Islet precursor cell (in vitro differentiated cells): ENCODE results near the gene GLP2R.
"Not testable (repeated sequence)": the region's sequence is repeated elsewhere in the genome, so short reads cannot be mapped to it uniquely, and the experiment has no call there.

Source experiments
- DNase-seq: peaks from one replicate; pipeline ENCODE4 v3.0.0-alpha.2; 2018

GLP2R gene

GRCh38 chr17:9825641-9826150 is at the start of gene GLP2R:
TSS of gene GLP2R (plus strand) at chr17:9825924. CDS start at chr17:9826064, 140 bp downstream.
- no peak for DNase-seq

GRCh38 chr17:9776911-9777310 is 48.8 kb upstream of the GLP2R start:
- no peak for DNase-seq

GRCh38 chr17:9780552-9780951 is 45.2 kb upstream of the GLP2R start:
- no peak for DNase-seq

GRCh38 chr17:9783050-9783449 is 42.7 kb upstream of the GLP2R start:
- DNase-seq, result no peak

- not testable (repeated sequence) for DNase-seq
Observed at GRCh38 chr17:9783465-9783864, 42.3 kb upstream of the GLP2R start.

- DNase-seq, result no peak
Observed at GRCh38 chr17:9784544-9784943, 41.2 kb upstream of the GLP2R start.

GRCh38 chr17:9788601-9789000 is 37.1 kb upstream of the GLP2R start:
- DNase-seq, result peak; percentile 36

GRCh38 chr17:9790316-9790715 is 35.4 kb upstream of the GLP2R start:
- no peak for DNase-seq

- DNase-seq, result peak; percentile 43
Observed at GRCh38 chr17:9790889-9791876, 34.5 kb upstream of the GLP2R start, which contains the start of gene DHRS7C. TSS of gene DHRS7C (minus strand) at chr17:9791592. CDS start at chr17:9791284, 308 bp downstream.

- DNase-seq, result no peak
Observed at GRCh38 chr17:9792181-9792840, 33.4 kb upstream of the GLP2R start.

GRCh38 chr17:9798008-9798407 is 27.7 kb upstream of the GLP2R start:
- no peak for DNase-seq

- no peak for DNase-seq
Observed at GRCh38 chr17:9798724-9799123, 27.0 kb upstream of the GLP2R start.

- DNase-seq, result no peak
Observed at GRCh38 chr17:9801505-9801904, 24.2 kb upstream of the GLP2R start.

- DNase-seq, result peak; percentile 97
Observed at GRCh38 chr17:9802294-9802693, 23.4 kb upstream of the GLP2R start.

GRCh38 chr17:9802697-9803096 is 23.0 kb upstream of the GLP2R start:
- no peak for DNase-seq

GRCh38 chr17:9805769-9806168 is 20.0 kb upstream of the GLP2R start:
- no peak for DNase-seq

- DNase-seq, result no peak
Observed at GRCh38 chr17:9806699-9807098, 19.0 kb upstream of the GLP2R start.

- DNase-seq, result no peak
Observed at GRCh38 chr17:9809409-9809808, 16.3 kb upstream of the GLP2R start.

GRCh38 chr17:9810100-9810949 is 15.4 kb upstream of the GLP2R start:
- no peak for DNase-seq

- DNase-seq, result no peak
Observed at GRCh38 chr17:9811086-9811485, 14.6 kb upstream of the GLP2R start.

GRCh38 chr17:9811537-9811936 is 14.2 kb upstream of the GLP2R start:
- no peak for DNase-seq

- DNase-seq, result no peak
Observed at GRCh38 chr17:9813166-9813565, 12.6 kb upstream of the GLP2R start.
